Middle frontal gyrus (tissue), 1 donor: ENCODE results near the gene PLEKHO2.

Source experiments
- DNase-seq: peaks from one replicate; pipeline ENCODE4 v3.0.0-alpha.2; 2015; ENCODE audit warnings: low spot score; ENCODE audit errors: extremely low spot score

The PLEKHO2 gene

DNA sequence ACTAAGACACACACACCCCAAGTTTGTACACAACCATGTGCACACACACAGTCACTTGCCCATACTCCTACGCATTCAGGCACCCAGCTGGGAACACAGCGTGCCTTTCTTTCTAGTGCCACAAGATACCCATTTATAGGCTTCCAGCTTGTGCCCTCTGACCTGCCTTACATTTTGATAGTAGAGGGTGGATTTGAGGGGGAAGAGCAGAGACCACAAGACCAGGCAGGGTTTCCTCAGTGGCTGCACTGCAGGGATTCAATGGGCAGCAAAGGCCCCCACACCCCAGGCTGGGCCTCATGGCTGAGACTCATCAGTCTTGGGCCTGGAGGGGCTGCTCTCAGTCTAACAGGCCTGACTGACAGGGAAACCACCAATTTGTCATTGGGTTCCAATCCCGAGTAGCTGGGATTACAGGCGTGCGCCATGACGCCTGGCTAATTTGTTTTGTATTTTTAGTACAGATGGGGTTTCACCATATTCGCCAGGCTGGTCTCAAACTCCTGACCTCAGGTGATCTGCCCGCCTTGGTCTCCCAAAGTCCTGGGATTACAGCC is 51.2 kb downstream of the PLEKHO2 start:
- no peak for DNase-seq

DNA sequence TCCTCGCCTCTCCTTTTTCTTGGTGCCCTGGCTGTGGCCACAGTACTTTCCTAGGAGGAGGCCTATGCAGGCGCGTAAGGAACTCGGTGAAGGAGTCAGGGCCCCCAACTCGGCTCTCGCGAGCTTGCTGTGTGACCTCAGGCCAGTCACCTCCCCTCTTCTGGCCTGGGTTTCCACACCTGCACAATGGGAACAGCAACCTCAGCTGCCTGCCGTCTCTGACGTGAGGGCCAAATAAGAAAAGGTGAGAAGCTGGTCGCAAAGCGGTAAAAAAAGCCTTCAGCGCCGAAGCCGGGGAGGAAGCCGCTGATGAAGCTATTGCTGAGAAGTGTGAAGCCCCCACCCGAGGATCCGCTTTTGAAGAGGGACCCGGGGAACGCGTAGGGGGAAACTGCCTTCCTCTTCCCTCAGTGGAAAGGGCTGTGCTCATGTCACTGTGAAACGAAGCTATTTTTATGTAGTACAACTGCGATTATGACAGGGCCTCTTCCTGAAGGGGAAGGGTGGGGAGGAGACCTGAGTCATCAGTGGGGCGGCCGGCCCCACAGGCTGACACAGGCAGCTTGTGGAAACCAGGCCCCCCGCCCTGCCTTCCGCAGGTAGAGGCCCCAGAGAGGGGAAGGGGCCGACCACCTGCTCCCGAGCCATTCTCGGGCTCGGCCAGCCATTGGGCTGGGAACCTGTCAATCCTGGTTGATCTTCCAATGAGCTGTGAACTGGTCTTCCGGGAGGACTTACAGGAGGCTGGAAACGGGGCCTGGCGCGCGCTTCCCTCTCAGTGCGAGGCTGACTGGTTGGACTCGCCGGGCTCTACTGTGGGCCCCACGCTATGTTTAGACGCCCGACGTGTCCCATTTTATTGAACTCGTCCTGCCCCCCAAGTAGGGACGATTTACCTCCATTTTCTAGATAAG is 52.0 kb downstream of the PLEKHO2 start:
- peak; percentile 78 for DNase-seq

GRCh38 chr15:64894395-64895056 is 52.8 kb downstream of the PLEKHO2 start:
- no peak for DNase-seq

DNA sequence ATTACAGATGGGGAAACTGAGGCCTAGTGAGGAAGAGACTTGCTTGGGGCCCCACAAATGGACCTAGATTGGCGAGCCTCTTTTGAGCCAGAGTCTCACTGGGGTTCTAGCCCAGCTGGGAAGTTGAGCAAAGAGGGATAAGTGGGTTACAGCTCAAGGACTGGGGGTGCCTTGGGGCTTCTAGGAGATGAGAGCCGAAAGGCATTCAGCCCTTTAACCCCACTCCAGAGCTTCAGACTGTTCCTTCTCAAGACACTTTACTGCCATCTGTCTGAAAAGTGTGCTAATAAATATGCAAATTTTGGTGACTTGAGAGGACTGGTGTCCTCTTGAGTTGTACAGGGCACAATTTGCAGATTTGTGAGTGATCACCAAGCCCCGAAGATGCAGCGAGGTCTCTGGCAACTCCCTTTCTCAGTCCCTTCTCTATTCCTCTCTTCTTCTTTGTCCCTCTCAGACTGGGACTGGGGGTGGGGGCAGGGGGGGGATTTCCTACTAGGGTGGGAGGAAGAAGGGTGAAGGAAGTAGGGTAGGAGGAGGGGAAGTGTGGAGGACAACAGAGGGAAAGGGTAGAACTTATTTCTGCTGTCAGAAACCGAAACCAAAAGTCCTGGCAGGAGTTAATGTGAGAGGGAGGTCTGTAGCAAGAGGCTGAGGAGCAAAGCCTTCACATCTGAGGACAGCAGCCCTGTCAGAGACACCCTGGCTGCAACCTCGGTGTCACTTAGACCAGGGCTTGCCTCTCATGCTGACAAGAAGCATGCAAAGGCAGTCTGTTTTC is 53.8 kb downstream of the PLEKHO2 start:
- no peak for DNase-seq

DNA sequence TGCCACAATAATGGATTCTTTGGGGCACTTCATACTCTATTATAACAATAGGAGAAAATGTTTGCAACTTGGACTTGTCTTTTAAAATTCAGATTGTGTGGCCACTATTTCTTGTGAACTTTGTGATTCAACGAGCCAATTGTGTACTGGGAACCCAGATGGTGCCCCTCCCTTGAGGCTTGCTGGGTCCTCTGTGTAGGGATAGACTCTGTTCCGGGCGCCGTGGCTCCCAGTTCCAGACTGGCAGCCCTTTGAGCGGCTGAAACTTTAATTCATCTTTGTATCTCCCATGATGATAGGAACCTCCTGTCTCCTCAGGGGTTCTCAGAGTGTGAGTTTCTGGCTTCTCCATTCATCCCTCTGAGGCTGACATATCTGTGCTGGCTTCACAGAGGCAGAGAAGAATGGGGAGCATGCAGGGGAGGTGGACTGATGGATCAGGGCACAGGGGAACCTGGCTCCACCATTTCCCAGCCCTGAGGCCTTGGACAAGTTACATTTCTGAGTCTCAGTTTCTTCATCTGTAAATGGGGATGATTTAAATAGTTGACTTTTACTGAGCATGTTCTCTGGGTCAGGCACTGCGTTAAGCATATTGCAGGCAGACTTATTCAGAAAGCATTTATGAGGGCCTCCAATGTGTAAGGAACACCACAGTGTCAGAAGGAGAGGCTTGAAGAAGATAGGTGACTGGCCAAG is 54.8 kb downstream of the PLEKHO2 start:
- no peak for DNase-seq

GRCh38 chr15:64897345-64897985 is 55.8 kb downstream of the PLEKHO2 start:
- no peak for DNase-seq

GRCh38 chr15:64898406-64898805 is 56.7 kb downstream of the PLEKHO2 start:
- DNase-seq: no peak

DNA sequence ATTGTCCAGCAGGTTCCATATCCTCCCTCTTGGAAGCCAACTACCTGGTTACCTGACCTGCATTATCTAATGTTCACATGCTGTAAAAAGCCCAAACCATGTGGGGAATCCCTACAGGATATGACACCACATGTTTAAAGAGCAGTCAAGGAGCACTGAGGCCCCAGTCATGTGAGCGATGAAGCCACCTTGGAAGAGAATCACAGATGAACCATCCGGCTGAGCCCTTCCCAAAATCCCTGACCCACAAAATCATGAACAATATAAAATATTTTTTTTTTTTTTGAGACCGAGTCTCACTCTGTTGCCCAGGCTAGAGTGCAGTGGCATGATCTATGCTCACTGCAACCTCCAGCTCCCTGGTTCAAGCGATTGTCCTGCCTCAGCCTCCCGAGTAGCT is 59.4 kb downstream of the PLEKHO2 start:
- DNase-seq: no peak

DNA sequence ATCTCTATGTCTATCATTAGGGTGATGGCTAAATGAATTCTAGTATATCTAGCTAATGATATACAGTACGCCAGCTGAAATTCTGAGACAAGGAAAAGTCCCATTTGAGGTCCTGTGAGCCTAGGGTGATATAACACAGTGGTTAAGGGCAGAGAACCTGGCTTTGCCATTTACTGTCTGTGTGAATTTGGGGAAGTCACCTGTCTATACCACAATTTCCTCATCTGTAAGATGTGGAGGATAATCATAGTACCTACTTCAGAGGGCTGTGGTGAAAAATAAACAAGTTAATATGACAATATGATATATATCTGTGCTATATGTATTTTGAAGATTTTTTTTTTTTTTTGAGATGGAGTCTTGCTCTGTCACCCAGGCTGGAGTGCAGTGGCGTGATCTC is 60.2 kb downstream of the PLEKHO2 start:
- no peak for DNase-seq

- no peak for DNase-seq
Measured at GRCh38 chr15:64902863-64903262, 61.1 kb downstream of the PLEKHO2 start.

- DNase-seq: no peak
Measured at GRCh38 chr15:64903326-64903950, 61.7 kb downstream of the PLEKHO2 start.

DNA sequence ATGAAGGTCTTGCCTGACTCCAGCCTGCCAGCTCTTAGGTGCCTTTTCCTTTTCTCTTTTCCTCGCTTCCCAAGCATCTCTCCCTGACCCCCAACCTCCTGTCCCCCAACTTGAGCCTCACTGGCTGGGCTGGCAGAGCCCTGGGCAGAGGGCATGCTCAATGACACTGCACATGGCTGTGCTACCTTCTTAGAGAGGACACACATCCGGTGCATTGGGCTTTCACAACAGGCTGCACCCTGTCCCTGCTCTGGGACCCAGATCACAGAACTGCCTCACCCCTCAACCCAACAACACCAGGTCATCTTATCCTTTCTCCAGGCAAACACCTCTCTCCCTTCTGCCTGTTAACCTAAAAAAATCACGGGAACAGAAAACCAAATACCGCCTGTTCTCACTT is 62.5 kb downstream of the PLEKHO2 start:
- no peak for DNase-seq

GRCh38 chr15:64905119-64905831 is 63.6 kb downstream of the PLEKHO2 start:
- peak; percentile 58 for DNase-seq

DNA sequence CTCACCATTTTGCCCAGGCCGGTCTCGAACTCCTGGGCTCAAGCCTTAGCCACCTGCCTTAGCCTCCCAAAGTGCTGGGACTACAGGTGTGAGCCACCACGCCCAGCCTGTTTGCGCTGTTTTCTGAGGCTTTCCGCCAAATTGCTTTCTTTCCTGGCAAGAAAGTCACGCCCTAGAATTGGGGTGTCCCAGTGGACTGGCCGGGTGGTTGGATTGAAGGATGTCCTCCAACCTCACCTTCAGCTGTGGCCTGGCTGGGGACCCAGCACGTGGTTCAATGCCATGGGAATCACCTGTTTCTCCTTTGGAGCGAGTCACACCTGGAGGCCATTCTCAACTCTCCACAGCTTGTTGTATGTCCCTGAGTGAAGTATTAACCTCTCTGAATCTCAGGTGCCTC is 64.2 kb downstream of the PLEKHO2 start:
- no peak for DNase-seq

- DNase-seq: no peak
Measured at GRCh38 chr15:64906402-64906801, 64.7 kb downstream of the PLEKHO2 start.

GRCh38 chr15:64907991-64908390 is 66.3 kb downstream of the PLEKHO2 start:
- DNase-seq: no peak

GRCh38 chr15:64909546-64909945 is 67.8 kb downstream of the PLEKHO2 start:
- DNase-seq: no peak

GRCh38 chr15:64911311-64912186 is 69.8 kb downstream of the PLEKHO2 start, which contains the start of gene ANKDD1A:
TSS of gene ANKDD1A (plus strand) at chr15:64911902. CDS start at chr15:64911931, 29 bp downstream.
- DNase-seq: peak; percentile 27
